HepG2 (cell line): Measurements from ENCODE around the gene TMTC4.

Source experiments
- ATF7-NPFF ChIP-seq: sonication (generic); formaldehyde crosslinking; IDR thresholded peaks from 2 replicates; pipeline ENCODE4 v1.8.1; 2023; ENCODE audit warnings: mild to moderate bottlenecking, low read depth, missing genetic modification reagents, moderate library complexity
- CENPBD1 ChIP-seq: sonication (generic); formaldehyde crosslinking; IDR thresholded peaks from 2 replicates; pipeline ENCODE4 v1.8.0; 2022; ENCODE audit warnings: missing genetic modification reagents, low read depth, mild to moderate bottlenecking, borderline replicate concordance
- CTCF ChIP-seq: sonication (generic); formaldehyde crosslinking; IDR thresholded peaks from 2 replicates; pipeline ENCODE4 v1.5.0; 2020; ENCODE audit warnings: mild to moderate bottlenecking, missing genetic modification reagents, moderate library complexity
- DZIP1 ChIP-seq: sonication (generic); formaldehyde crosslinking; IDR thresholded peaks from 2 replicates; pipeline ENCODE4 v1.5.0; 2020; ENCODE audit warnings: mild to moderate bottlenecking, missing genetic modification reagents
- FOSL2 ChIP-seq: sonication (generic); formaldehyde crosslinking; IDR thresholded peaks from 2 replicates; pipeline ENCODE4 v1.4.0; 2020; ENCODE audit warnings: missing genetic modification reagents
- MAX ChIP-seq: IDR thresholded peaks from 2 replicates; pipeline ENCODE4 v1.6.1; 2012; ENCODE audit warnings: inconsistent platforms
- MEIS1 ChIP-seq: sonication (generic); formaldehyde crosslinking; IDR thresholded peaks from 2 replicates; pipeline ENCODE4 v1.9.0; 2021; ENCODE audit warnings: mild to moderate bottlenecking, missing genetic modification reagents, moderate library complexity, borderline replicate concordance
- MZF1 ChIP-seq: sonication (generic); formaldehyde crosslinking; IDR thresholded peaks from 2 replicates; pipeline ENCODE4 v1.8.1; 2023; ENCODE audit warnings: mild to moderate bottlenecking, missing genetic modification reagents, borderline replicate concordance
- NFE2L2 ChIP-seq: fragments of 150-350 bp; IDR thresholded peaks from 2 replicates; pipeline ENCODE4 v1.6.1; 2014; ENCODE audit warnings: low read length
- PRDM15 ChIP-seq: sonication (generic); formaldehyde crosslinking; IDR thresholded peaks from 2 replicates; pipeline ENCODE4 v1.4.0; 2020; ENCODE audit warnings: missing genetic modification reagents
- RAD21 ChIP-seq: fragments of 450-650 bp; formaldehyde crosslinking; IDR thresholded peaks from 2 replicates; pipeline ENCODE4 v1.5.0; 2020; ENCODE audit warnings: mild to moderate bottlenecking
- RERE ChIP-seq: IDR thresholded peaks from 2 replicates; pipeline ENCODE4 v1.6.1; 2016; ENCODE audit warnings: low read depth, missing genetic modification reagents, missing compliant biosample characterization
- YY1 ChIP-seq: IDR thresholded peaks from 2 replicates; pipeline ENCODE4 v1.6.1; 2011; ENCODE audit warnings: low read length, low read depth, moderate library complexity, mild to moderate bottlenecking; ENCODE audit not compliant: insufficient read depth, insufficient replicate concordance
- ZBTB43 ChIP-seq: sonication (generic); formaldehyde crosslinking; conservative IDR thresholded peaks from 2 replicates; pipeline ENCODE4 v1.4.0; 2020; ENCODE audit warnings: missing genetic modification reagents

- TF ChIP-seq CENPBD1 (CRISPR knock-in tag) (no peak), YY1 (no peak), DZIP1 (CRISPR knock-in tag) (no peak), RERE (CRISPR knock-in tag) (no peak), MZF1 (no peak), NFE2L2 (no peak), ATF7-NPFF (CRISPR knock-in tag) (no peak), CTCF (CRISPR knock-in tag) (no peak), MAX (no peak), MEIS1 (no peak), FOSL2 (no peak), RAD21 (CRISPR knock-in tag) (no peak), ZBTB43 (CRISPR knock-in tag) (no peak), PRDM15 (CRISPR knock-in tag) (no peak)
Measured at GRCh38 chr13:100630555-100630954, 44.0 kb downstream of the TMTC4 start.
